Panc1 (cell line): ENCODE data around the gene ZFHX3. TPM values are rescaled to one million over a fixed set of nuclear protein-coding genes. Genes with fewer than 3 reads are reported as not detected.

Source experiments
- ATAC-seq: fragments of 200-7000 bp; cut with Tn5 transposase; 2 replicates; pipeline ENCODE4 v1.9.1; 2020; ENCODE audit warnings: mild to moderate bottlenecking, moderate library complexity
- BruUV-seq: library from RNA; stranded (reverse); fragments of 400-500 nt; replicated peaks from 2 replicates; lab custom pipeline; 2021; lab: Mats Ljungman, UMichigan
- CTCF ChIA-PET: fragments of 300-600 bp; sonication (Branson Sonifier 250); formaldehyde crosslinking; loops from one replicate; lab custom pipeline; 2022; ENCODE audit warnings: antibody characterized with exemption; lab: Charles Lee
- POLR2A ChIA-PET: fragments of 300-600 bp; sonication (Branson Sonifier 250); formaldehyde crosslinking; loops from one replicate; lab custom pipeline; 2022; ENCODE audit warnings: antibody characterized with exemption; lab: Charles Lee
- DNase-seq: peaks from one replicate; pipeline ENCODE4 v3.0.0-alpha.2; 2010; ENCODE audit warnings: low read depth, low spot score
- H3K27ac ChIP-seq: 2 replicates; pipeline ENCODE4 v1.5.1; 2011; ENCODE audit warnings: mild to moderate bottlenecking, low read length, inconsistent platforms
- H3K27me3 ChIP-seq: fragments of 200-500 bp; sonication (Bioruptor generic); 2 replicates; pipeline ENCODE4 v1.6.0; 2014; ENCODE audit warnings: low read length, inconsistent platforms; ENCODE audit not compliant: control insufficient read depth, insufficient read depth
- H3K36me3 ChIP-seq: fragments of 200-500 bp; sonication (Bioruptor generic); 2 replicates; pipeline ENCODE4 v1.5.1; 2014; ENCODE audit warnings: inconsistent platforms, mild to moderate bottlenecking, low read length, moderate library complexity; ENCODE audit not compliant: control insufficient read depth, insufficient read depth
- H3K4me1 ChIP-seq: 2 replicates; pipeline ENCODE4 v1.5.1; 2011; ENCODE audit warnings: inconsistent platforms, mild to moderate bottlenecking, low read length, moderate library complexity; ENCODE audit not compliant: control insufficient read depth, insufficient read depth
- H3K4me3 ChIP-seq, 2 experiments: 2 replicates each; pipeline ENCODE4 v1.5.1; 2011 to 2012; ENCODE audit warnings: low read depth in 2 of 2, low read length in 2 of 2, mild to moderate bottlenecking in 2 of 2, inconsistent platforms in 1 of 2, moderate library complexity in 1 of 2
- H3K9me3 ChIP-seq: fragments of 200-500 bp; sonication (Bioruptor generic); 2 replicates; pipeline ENCODE4 v1.5.1; 2014; ENCODE audit warnings: low read depth, mild to moderate bottlenecking, inconsistent platforms, low read length, moderate library complexity; ENCODE audit not compliant: control insufficient read depth, insufficient read depth
- POLR2AphosphoS5 ChIP-seq: IDR thresholded peaks from 2 replicates; pipeline ENCODE4 v1.6.1; 2012; ENCODE audit warnings: mild to moderate bottlenecking, low read depth, low read length, moderate library complexity
- SIN3A ChIP-seq: IDR thresholded peaks from 2 replicates; pipeline ENCODE4 v1.6.1; 2012; ENCODE audit warnings: low read depth, mild to moderate bottlenecking, low read length, moderate library complexity, borderline replicate concordance; ENCODE audit not compliant: insufficient read depth
- TCF7L2 ChIP-seq: IDR thresholded peaks from 2 replicates; pipeline ENCODE4 v1.6.1; 2011; ENCODE audit warnings: mild to moderate bottlenecking, low read depth, low read length, inconsistent platforms
- in situ Hi-C: cut with HindIII; loops from 2 replicates; pipeline ENCODE4 v1.10.0; 2016; ENCODE audit warnings: low sequenced_read_pairs, low pct_unique_long_range_greater_than_20kb
- intact Hi-C: fragments of 100-400 bp; cut with micrococcal nuclease; formaldehyde crosslinking; loops from one replicate; pipeline ENCODE4 v1.10.0; 2022; ENCODE audit not compliant: unreplicated experiment
- total RNA-seq: library from RNA; stranded (reverse); gene quantifications from one replicate; pipeline ENCODE4 v1.2.1, GENCODE V29; 2021; ENCODE audit not compliant: unreplicated experiment
- TF ChIP-seq, protein P1 (sequence below): fragments of 450-650 bp; IDR thresholded peaks from 2 replicates; pipeline ENCODE4 v1.5.1; 2017; ENCODE audit warnings: mild to moderate bottlenecking
- TF ChIP-seq, protein P2 (sequence below), 2 experiments: IDR thresholded peaks; 2 replicates each; pipeline ENCODE4 v1.6.1; 2011 to 2012; ENCODE audit warnings: low read depth in 2 of 2, control low read depth in 1 of 2, low read length in 1 of 2, mild to moderate bottlenecking in 1 of 2, moderate library complexity in 1 of 2; ENCODE audit not compliant: insufficient read depth in 1 of 2

The ZFHX3 gene
- total RNA-seq, 1 experiment from 2014 or later = 7.1 TPM

DNA sequence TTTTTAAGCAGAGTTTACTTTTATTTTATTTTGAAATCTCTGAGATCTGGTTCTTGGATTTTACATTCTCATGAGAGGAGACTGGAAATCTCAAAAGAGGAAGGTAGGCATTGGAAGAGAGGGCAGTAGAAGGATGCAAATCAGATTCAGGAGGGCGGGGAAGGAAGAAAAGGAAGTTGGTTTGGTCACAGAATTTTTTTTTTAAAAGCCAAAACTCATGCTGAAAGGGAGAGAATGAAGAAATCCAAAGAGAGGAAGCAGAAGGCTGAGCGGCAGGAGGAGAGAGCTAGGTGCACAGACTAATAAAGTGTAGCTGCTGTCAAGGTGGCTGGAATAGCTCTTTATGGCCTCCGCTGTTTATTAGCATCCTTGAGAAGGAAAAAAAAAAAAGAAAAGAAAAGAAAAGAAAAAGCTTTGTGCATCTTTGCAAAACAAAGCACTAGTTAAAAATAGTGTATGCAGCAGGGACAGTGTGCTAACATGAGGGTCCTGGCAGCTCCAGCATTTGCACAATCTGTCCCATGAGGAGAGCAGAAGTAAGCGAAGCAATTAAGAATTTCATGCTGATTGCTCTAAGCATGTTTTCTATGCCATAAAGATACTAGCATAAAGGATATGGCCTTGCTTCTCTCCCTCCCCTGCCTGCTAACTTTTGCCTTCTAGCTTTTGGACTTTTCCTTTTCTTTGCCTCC lies 194.2 kb downstream of the ZFHX3 start:
- H3K4me3 ChIP-seq = no peak overlapping the region
- ChIA-PET CTCF (no interaction called here), POLR2A (no interaction called here)
- TF ChIP-seq SIN3A (no peak), POLR2AphosphoS5 (no peak), TCF7L2 (no peak)
- TF ChIP-seq, protein P1, sequence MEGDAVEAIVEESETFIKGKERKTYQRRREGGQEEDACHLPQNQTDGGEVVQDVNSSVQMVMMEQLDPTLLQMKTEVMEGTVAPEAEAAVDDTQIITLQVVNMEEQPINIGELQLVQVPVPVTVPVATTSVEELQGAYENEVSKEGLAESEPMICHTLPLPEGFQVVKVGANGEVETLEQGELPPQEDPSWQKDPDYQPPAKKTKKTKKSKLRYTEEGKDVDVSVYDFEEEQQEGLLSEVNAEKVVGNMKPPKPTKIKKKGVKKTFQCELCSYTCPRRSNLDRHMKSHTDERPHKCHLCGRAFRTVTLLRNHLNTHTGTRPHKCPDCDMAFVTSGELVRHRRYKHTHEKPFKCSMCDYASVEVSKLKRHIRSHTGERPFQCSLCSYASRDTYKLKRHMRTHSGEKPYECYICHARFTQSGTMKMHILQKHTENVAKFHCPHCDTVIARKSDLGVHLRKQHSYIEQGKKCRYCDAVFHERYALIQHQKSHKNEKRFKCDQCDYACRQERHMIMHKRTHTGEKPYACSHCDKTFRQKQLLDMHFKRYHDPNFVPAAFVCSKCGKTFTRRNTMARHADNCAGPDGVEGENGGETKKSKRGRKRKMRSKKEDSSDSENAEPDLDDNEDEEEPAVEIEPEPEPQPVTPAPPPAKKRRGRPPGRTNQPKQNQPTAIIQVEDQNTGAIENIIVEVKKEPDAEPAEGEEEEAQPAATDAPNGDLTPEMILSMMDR = no peak
- TF ChIP-seq, protein P2, sequence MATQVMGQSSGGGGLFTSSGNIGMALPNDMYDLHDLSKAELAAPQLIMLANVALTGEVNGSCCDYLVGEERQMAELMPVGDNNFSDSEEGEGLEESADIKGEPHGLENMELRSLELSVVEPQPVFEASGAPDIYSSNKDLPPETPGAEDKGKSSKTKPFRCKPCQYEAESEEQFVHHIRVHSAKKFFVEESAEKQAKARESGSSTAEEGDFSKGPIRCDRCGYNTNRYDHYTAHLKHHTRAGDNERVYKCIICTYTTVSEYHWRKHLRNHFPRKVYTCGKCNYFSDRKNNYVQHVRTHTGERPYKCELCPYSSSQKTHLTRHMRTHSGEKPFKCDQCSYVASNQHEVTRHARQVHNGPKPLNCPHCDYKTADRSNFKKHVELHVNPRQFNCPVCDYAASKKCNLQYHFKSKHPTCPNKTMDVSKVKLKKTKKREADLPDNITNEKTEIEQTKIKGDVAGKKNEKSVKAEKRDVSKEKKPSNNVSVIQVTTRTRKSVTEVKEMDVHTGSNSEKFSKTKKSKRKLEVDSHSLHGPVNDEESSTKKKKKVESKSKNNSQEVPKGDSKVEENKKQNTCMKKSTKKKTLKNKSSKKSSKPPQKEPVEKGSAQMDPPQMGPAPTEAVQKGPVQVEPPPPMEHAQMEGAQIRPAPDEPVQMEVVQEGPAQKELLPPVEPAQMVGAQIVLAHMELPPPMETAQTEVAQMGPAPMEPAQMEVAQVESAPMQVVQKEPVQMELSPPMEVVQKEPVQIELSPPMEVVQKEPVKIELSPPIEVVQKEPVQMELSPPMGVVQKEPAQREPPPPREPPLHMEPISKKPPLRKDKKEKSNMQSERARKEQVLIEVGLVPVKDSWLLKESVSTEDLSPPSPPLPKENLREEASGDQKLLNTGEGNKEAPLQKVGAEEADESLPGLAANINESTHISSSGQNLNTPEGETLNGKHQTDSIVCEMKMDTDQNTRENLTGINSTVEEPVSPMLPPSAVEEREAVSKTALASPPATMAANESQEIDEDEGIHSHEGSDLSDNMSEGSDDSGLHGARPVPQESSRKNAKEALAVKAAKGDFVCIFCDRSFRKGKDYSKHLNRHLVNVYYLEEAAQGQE (IDR thresholded peaks at IDR 0.05; ENCODE audit: insufficient read depth in 1 of 2, low read depth in 2 of 2, low read length in 1 of 2) = no peak
- intact Hi-C loops = no loop called here
- H3K4me1 ChIP-seq = peaks cover 8% of the 10 kb centered on the region
- ATAC-seq = no peak
- in situ Hi-C loops = no loop called here
- H3K27me3 ChIP-seq = no peaks in the 10 kb centered on the region
- no peaks in the 10 kb centered on the region for H3K36me3 ChIP-seq
- no peaks in the 10 kb centered on the region for H3K9me3 ChIP-seq
- BruUV-seq = no TSS peak
- no peak overlapping the region for H3K27ac ChIP-seq
- no peak for DNase-seq

DNA sequence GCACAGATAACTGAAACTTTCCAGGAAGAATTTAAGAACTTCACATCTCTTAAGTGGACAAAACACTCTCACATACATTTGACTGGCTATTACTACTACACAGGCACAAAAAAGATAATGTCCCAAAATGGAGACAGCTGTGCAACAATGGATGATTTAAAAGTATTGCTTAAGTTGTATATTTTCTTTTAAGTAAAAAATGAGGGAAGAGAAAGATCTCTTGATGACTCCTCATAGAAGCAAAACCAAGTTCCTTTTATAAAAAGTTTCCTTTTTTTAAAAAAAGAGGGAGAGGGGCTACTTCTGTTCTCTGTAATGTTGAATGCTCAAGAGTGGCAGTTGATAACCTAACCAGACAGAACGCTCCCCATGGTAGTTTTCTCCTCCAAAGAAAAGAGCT lies 195.5 kb downstream of the ZFHX3 start:
- BruUV-seq = no TSS peak
- ATAC-seq (no peak), DNase-seq (no peak)
- peaks cover 10% of the 10 kb centered on the region for H3K4me1 ChIP-seq
- H3K27ac ChIP-seq = no peak overlapping the region
- in situ Hi-C loops = no loop called here
- intact Hi-C loops = no loop called here
- H3K36me3 ChIP-seq = no peaks in the 10 kb centered on the region
- no peaks in the 10 kb centered on the region for H3K27me3 ChIP-seq
- ChIA-PET POLR2A (no interaction called here), CTCF (no interaction called here)
- TF ChIP-seq TCF7L2 (no peak), POLR2AphosphoS5 (no peak)
- H3K9me3 ChIP-seq = no peaks in the 10 kb centered on the region
- H3K4me3 ChIP-seq = no peak overlapping the region

DNA sequence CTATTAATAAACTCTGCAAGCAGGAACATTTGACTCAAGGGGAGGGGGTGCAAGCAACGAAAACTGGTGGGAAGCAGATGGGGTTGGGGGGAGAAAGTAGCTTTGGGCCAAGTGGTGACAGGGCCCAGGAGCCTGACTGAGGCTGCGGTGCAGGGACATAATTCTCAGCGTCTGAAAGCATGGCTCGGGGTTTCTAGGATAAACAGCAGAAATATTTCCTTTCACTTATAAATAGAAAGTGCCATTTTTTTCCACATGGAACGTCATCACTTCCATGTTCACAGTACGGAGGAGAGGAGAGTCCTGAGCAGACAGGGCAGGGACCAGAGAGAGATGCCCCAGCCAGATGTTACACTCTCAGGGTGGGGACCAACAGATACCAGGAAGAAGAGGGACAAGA lies 197.1 kb downstream of the ZFHX3 start:
- ChIA-PET POLR2A (no interaction called here), CTCF (no interaction called here)
- H3K9me3 ChIP-seq = no peaks in the 10 kb centered on the region
- intact Hi-C loops = no loop called here
- H3K4me3 ChIP-seq = no peak overlapping the region
- no peak for ATAC-seq
- DNase-seq = no peak
- no peaks in the 10 kb centered on the region for H3K27me3 ChIP-seq
- TF ChIP-seq POLR2AphosphoS5 = no peak
- TF ChIP-seq TCF7L2 = no peak
- TF ChIP-seq, protein P2 (IDR thresholded peaks at IDR 0.05; ENCODE audit: insufficient read depth in 1 of 2, low read depth in 2 of 2, low read length in 1 of 2) = no peak
- TF ChIP-seq, protein P1 = no peak
- no peak for TF ChIP-seq SIN3A
- in situ Hi-C loops = no loop called here
- peaks cover 10% of the 10 kb centered on the region for H3K4me1 ChIP-seq
- no peaks in the 10 kb centered on the region for H3K36me3 ChIP-seq
- BruUV-seq = no TSS peak
- H3K27ac ChIP-seq = no peak overlapping the region
